ENCODE data around the gene TMEM59.

Gene TMEM59

GRCh38 chr1:54091666-54092065, 38.7 kb upstream of the TMEM59 start:
- TF ChIP-seq TEAD4 (IDR thresholded peaks at IDR 0.05) (no peak), EP300 (IDR thresholded peaks at IDR 0.05; ENCODE audit: borderline replicate concordance) (no peak), YY1 (IDR thresholded peaks at IDR 0.05; ENCODE audit: low read depth) (no peak)

- TF ChIP-seq RAD21 (IDR thresholded peaks at IDR 0.05; ENCODE audit: low read depth), result no peak
- no peak for TF ChIP-seq EGR1 (IDR thresholded peaks at IDR 0.05)
- no peak for TF ChIP-seq TAF1 (IDR thresholded peaks at IDR 0.05; ENCODE audit: low read depth)
- TF ChIP-seq REST (IDR thresholded peaks at IDR 0.05; ENCODE audit: low read depth), result no peak
- no peak for TF ChIP-seq CEBPB (IDR thresholded peaks at IDR 0.05)
- no peak for TF ChIP-seq USF1 (IDR thresholded peaks at IDR 0.05)
- TF ChIP-seq YY1 (IDR thresholded peaks at IDR 0.05; ENCODE audit: low read depth), result no peak
- no peak for TF ChIP-seq TCF12 (IDR thresholded peaks at IDR 0.05; ENCODE audit: low read depth)
- TF ChIP-seq MAX (IDR thresholded peaks at IDR 0.05), result no peak
- no peak for TF ChIP-seq EP300 (IDR thresholded peaks at IDR 0.05; ENCODE audit: borderline replicate concordance)
- TF ChIP-seq ZBTB7A (IDR thresholded peaks at IDR 0.05; ENCODE audit: low read depth), result no peak
- TF ChIP-seq FOXM1 (IDR thresholded peaks at IDR 0.05; ENCODE audit: borderline replicate concordance, low read depth), result no peak
- TF ChIP-seq TEAD4 (IDR thresholded peaks at IDR 0.05), result no peak
Observed at GRCh38 chr1:54088385-54088784, 35.4 kb upstream of the TMEM59 start.

GRCh38 chr1:54086754-54087153, 33.8 kb upstream of the TMEM59 start:
- TF ChIP-seq CREB1 (IDR thresholded peaks at IDR 0.05; ENCODE audit: low read depth), result no peak
- TF ChIP-seq ZBTB7A (IDR thresholded peaks at IDR 0.05; ENCODE audit: low read depth), result no peak
- TF ChIP-seq MAX (IDR thresholded peaks at IDR 0.05), result no peak
- no peak for TF ChIP-seq TAF1 (IDR thresholded peaks at IDR 0.05; ENCODE audit: low read depth)
- no peak for TF ChIP-seq FOXM1 (IDR thresholded peaks at IDR 0.05; ENCODE audit: borderline replicate concordance, low read depth)
- TF ChIP-seq USF1 (IDR thresholded peaks at IDR 0.05), result no peak
- TF ChIP-seq EGR1 (IDR thresholded peaks at IDR 0.05), result no peak
- TF ChIP-seq CEBPB (IDR thresholded peaks at IDR 0.05), result no peak
- no peak for TF ChIP-seq YY1 (IDR thresholded peaks at IDR 0.05; ENCODE audit: low read depth)
- TF ChIP-seq RAD21 (IDR thresholded peaks at IDR 0.05; ENCODE audit: low read depth), result no peak
- no peak for TF ChIP-seq EP300 (IDR thresholded peaks at IDR 0.05; ENCODE audit: borderline replicate concordance)
- TF ChIP-seq NFIC (IDR thresholded peaks at IDR 0.05), result no peak
- TF ChIP-seq REST (IDR thresholded peaks at IDR 0.05; ENCODE audit: low read depth), result no peak
- TF ChIP-seq TEAD4 (IDR thresholded peaks at IDR 0.05), result no peak
- TF ChIP-seq TCF12 (IDR thresholded peaks at IDR 0.05; ENCODE audit: low read depth), result no peak

GRCh38 chr1:54084794-54085193, 31.8 kb upstream of the TMEM59 start:
- no peak for TF ChIP-seq TAF1 (IDR thresholded peaks at IDR 0.05; ENCODE audit: low read depth)

GRCh38 chr1:54081306-54082270, 28.6 kb upstream of the TMEM59 start:
- TF ChIP-seq TEAD4 (IDR thresholded peaks at IDR 0.05), result no peak
- no peak for TF ChIP-seq TCF12 (IDR thresholded peaks at IDR 0.05; ENCODE audit: low read depth)
- TF ChIP-seq TAF1 (IDR thresholded peaks at IDR 0.05; ENCODE audit: low read depth), result no peak
- peak; percentile 75 for TF ChIP-seq RAD21 (IDR thresholded peaks at IDR 0.05; ENCODE audit: low read depth)

GRCh38 chr1:54080598-54081049, 27.6 kb upstream of the TMEM59 start:
- TF ChIP-seq USF1 (IDR thresholded peaks at IDR 0.05) (no peak), NFIC (IDR thresholded peaks at IDR 0.05) (no peak), EGR1 (IDR thresholded peaks at IDR 0.05) (no peak)
